Measurements from ENCODE around the gene FOXC1.
A peak's percentile ranks its signal among the peaks of the same experiment; 100 is the strongest.

Gene FOXC1

GRCh38 chr6:1600063-1600763 lies 9.5 kb upstream of the FOXC1 start:
- no peak for DNase-seq (ENCODE audit: low spot score)

GRCh38 chr6:1600764-1601157 lies 9.0 kb upstream of the FOXC1 start:
- no peak for DNase-seq (ENCODE audit: low spot score)

DNA sequence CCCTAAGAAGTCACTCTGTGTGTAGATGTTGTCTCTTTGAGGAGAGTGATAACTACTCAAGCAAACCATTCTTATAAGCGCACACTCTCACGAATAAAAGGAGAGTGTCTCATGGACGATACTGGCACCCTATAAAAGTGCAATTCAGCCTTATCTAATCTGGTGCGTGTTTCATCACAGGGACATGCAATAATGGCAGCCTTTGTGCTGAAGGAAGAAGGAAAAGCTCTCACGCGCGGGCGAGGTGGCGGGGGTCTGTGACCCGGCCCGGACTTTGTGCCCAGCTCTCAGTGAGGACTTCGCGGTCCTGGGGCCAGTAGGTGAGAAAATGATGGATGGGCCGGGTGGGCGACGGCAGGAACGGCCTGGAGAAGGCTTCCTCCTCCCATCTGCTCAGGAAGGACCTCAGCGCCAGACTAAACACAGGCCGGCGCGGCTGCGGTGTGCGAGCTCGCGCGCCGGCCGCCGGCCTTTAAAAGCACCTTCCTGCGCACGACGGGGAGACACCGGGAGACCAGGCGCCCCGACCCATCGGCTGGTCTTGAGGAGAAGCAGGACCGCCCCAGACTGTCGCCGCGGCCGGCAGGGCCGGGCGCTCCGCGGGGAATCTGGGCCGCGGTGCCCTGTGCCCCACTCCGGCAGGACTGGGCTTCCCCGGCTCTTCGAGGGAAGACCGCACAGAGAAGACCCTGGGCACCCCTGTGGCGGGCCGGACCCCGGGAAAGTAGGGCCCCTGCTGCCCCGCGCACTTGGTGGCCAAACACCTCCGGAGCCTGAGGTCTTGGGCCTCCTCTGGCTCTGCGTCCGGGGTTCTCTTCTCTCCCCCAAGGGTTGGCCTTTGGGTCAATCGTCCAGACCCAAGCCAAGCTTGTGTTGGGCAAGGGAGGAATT lies 8.3 kb upstream of the FOXC1 start:
- DNase-seq (ENCODE audit: low spot score) = no peak

GRCh38 chr6:1602049-1602713 lies 7.5 kb upstream of the FOXC1 start:
- no peak for DNase-seq (ENCODE audit: low spot score)

GRCh38 chr6:1603708-1604107 lies 6.0 kb upstream of the FOXC1 start:
- no peak for DNase-seq (ENCODE audit: low spot score)

GRCh38 chr6:1604158-1605003 lies 5.3 kb upstream of the FOXC1 start:
- peak; percentile 39 for DNase-seq (ENCODE audit: low spot score)

DNA sequence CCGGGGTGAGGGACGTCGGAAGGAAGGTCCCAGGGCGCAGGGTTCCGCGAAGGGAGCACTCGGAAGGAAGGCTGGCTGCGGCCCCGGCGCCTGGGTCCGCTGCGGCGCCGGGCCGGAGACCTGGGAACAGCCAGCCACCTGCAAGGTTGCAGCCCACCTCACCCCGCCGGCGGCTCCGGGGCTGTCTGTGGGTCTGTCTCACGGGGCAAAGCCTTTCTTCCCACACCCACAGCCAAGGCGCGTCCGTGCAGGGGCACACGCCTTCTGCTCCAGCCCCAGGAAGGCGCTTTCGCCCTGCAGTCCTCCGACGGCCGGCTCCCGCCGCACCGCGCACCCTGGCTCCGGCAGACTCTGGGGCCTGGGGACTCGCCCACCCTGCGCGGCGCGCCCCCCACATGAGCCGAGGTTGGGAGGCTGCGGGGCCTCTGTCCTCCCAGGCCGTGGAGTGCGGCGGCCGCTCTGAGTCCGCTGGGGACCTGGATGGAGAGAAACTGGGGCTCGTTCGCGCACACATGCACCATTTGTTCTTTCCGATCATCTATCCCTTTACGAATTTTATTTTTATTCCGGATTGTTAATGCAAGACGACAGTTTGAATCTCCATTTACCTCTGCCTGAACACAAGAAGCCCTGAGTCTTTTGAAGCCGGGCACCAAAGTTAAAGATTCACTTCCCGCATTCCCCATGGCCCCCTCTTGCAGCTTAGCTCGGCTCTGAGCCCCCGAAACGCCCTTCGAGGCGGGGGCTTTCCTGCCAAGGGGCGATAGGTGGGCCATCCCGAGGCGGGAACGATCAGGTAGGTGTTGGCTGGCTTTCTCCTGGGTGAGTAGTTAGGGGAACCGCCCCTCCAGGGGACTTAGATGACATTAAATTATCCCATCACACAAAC lies 4.5 kb upstream of the FOXC1 start:
- no peak for DNase-seq (ENCODE audit: low spot score)

GRCh38 chr6:1605893-1606779 lies 3.6 kb upstream of the FOXC1 start:
- DNase-seq (ENCODE audit: low spot score) = no peak

DNA sequence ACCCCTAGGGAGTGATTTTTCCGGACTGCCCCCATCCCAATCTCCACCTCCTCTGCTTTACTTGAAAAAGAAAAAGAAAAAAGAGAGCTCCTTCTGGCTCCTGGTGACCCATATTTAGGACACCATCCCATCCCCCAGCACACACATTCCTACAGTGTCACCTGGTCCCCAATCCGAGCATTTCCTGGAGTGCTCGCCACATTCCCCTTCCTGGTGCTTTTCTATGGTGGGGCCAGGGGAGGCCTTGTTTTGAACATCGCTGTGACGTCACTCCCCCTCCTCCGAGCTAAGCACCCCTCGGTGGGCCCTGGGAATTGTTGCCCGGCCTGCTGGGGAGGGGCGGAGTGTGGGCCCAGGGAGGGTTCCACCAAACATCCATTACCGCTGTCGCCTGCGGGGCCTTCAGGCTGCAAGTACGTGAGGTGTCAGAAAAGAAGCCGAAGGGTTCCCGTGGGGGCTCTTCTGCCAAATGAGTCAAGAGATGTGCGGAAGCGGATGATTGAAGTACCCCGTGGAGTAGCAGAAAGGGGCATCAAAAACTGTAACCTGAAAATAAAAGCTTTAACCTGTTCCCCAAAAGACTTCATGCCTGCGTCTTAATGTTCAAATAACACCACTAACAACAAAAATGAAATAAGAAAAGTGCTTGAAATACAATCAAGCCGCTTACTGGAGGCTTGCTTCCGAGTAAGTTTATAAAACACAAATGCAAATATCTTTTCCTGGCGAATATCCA lies 2.8 kb upstream of the FOXC1 start:
- no peak for DNase-seq (ENCODE audit: low spot score)

GRCh38 chr6:1607516-1608221 lies 2.0 kb upstream of the FOXC1 start:
- DNase-seq (ENCODE audit: low spot score) = no peak

GRCh38 chr6:1608222-1609040 lies 1.3 kb upstream of the FOXC1 start:
- DNase-seq (ENCODE audit: low spot score) = no peak

DNA sequence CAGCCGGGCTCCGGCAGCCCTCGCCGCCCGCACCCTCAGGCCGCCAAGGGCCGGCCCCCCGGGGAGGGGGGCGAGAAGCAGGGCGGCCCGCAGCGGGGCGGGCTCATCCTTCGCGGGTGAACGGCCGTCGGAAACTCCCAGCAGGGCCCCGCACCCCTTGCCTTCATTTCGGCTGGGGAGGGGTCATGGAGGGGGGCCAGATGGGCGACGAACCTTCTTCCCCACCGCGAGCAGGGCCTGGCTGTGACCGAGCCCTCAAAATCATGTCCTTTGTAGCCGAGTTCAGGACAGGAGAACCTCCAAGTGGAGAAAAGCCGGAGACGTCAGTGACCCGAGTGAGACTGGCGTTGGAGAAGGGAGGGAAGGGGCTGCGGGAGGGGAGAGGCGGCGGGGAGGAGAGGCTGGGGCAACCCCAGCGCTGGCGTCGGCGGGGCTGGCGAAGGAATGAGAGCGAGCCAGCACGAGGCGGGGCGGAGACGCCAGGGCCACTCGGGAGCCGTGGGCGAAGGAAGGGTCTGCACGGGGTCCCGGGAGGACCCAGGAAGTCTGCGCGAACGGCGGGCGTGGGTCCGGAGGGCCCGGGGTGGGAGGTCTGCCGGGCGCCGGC lies 571 bp upstream of the FOXC1 start:
- DNase-seq (ENCODE audit: low spot score) = no peak

GRCh38 chr6:1610497-1611321 lies 994 bp downstream of the FOXC1 start:
- DNase-seq (ENCODE audit: low spot score) = no peak

- DNase-seq (ENCODE audit: low spot score) = no peak
Observed at GRCh38 chr6:1611322-1611571, 1.5 kb downstream of the FOXC1 start.

DNA sequence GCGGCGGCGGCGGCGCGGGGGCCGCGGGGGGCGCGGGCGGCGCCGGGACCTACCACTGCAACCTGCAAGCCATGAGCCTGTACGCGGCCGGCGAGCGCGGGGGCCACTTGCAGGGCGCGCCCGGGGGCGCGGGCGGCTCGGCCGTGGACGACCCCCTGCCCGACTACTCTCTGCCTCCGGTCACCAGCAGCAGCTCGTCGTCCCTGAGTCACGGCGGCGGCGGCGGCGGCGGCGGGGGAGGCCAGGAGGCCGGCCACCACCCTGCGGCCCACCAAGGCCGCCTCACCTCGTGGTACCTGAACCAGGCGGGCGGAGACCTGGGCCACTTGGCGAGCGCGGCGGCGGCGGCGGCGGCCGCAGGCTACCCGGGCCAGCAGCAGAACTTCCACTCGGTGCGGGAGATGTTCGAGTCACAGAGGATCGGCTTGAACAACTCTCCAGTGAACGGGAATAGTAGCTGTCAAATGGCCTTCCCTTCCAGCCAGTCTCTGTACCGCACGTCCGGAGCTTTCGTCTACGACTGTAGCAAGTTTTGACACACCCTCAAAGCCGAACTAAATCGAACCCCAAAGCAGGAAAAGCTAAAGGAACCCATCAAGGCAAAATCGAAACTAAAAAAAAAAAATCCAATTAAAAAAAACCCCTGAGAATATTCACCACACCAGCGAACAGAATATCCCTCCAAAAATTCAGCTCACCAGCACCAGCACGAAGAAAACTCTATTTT lies 2.0 kb downstream of the FOXC1 start:
- DNase-seq (ENCODE audit: low spot score) = no peak
